Measurements from ENCODE around the gene LFNG. TPM values are rescaled to one million over a fixed set of nuclear protein-coding genes. Genes with fewer than 3 reads are reported as not detected.
A peak's percentile ranks its signal among the peaks of the same experiment; 100 is the strongest.

The LFNG gene
- total and polyA plus RNA-seq, 9 of the 15 experiments (the other 6 are each of a cell fraction or from before 2014, with no cell fraction given): 0.03 to 0.89 (median 0.25) TPM; not detected in 1

- no peak for TF ChIP-seq IFI16 (CRISPR knock-in tag; IDR thresholded peaks at IDR 0.05)
- TF ChIP-seq HNRNPK (IDR thresholded peaks at IDR 0.05; ENCODE audit: low read depth, low read length, poor library complexity, severe bottlenecking): no peak
- TF ChIP-seq CCAR2 (IDR thresholded peaks at IDR 0.05; ENCODE audit: low read depth, low read length): no peak
- peak; percentile 57; the same call in 1 of the 2 replicates for TF ChIP-seq ESRRA (IDR thresholded peaks at IDR 0.05; ENCODE audit: borderline replicate concordance, low read depth)
- TF ChIP-seq GATAD2A (IDR thresholded peaks at IDR 0.05): no peak
- no peak for TF ChIP-seq ZNF212 (CRISPR knock-in tag; IDR thresholded peaks at IDR 0.05)
- TF ChIP-seq NCOA4 (IDR thresholded peaks at IDR 0.05; ENCODE audit: partially characterized antibody): no peak
- no peak for TF ChIP-seq POLR2B (IDR thresholded peaks at IDR 0.05; ENCODE audit: low read depth, partially characterized antibody)
- TF ChIP-seq NONO (IDR thresholded peaks at IDR 0.05; ENCODE audit: low read depth in 2 of 2, low read length in 1 of 2): 0 out of 4 replicates have a peak, but pooled peaks of 1 of the 2 experiments have one; percentile 36
- no peak for TF ChIP-seq HDAC6 (IDR thresholded peaks at IDR 0.05; ENCODE audit: low read depth, low read length)
- TF ChIP-seq NR3C1 (CRISPR knock-in tag; IDR thresholded peaks at IDR 0.05): no peak
- TF ChIP-seq PKNOX1 (IDR thresholded peaks at IDR 0.05): no peak
- TF ChIP-seq ERF (CRISPR knock-in tag; IDR thresholded peaks at IDR 0.05): no peak
- no peak for TF ChIP-seq KLF16 (IDR thresholded peaks at IDR 0.05)
- no peak for TF ChIP-seq COPS2 (conservative IDR thresholded peaks at IDR 0.05)
- peak in 1 of 3 experiments; percentile 63 for TF ChIP-seq YY1 (IDR thresholded peaks at IDR 0.05; ENCODE audit: borderline replicate concordance in 1 of 3, control insufficient read depth in 1 of 3, extremely low read depth in 1 of 3, insufficient read depth in 3 of 3, insufficient read length in 1 of 3, insufficient replicate concordance in 2 of 3, low read depth in 1 of 3, low read length in 2 of 3)
- peak; percentile 61 for TF ChIP-seq CCNT2 (IDR thresholded peaks at IDR 0.05; ENCODE audit: borderline replicate concordance, extremely low read depth, insufficient read length, low read depth, low read length)
- TF ChIP-seq, protein P1, sequence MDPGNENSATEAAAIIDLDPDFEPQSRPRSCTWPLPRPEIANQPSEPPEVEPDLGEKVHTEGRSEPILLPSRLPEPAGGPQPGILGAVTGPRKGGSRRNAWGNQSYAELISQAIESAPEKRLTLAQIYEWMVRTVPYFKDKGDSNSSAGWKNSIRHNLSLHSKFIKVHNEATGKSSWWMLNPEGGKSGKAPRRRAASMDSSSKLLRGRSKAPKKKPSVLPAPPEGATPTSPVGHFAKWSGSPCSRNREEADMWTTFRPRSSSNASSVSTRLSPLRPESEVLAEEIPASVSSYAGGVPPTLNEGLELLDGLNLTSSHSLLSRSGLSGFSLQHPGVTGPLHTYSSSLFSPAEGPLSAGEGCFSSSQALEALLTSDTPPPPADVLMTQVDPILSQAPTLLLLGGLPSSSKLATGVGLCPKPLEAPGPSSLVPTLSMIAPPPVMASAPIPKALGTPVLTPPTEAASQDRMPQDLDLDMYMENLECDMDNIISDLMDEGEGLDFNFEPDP (CRISPR knock-in tag; IDR thresholded peaks at IDR 0.05): no peak
- TF ChIP-seq MAX (CRISPR knock-in tag; IDR thresholded peaks at IDR 0.05): no peak
- TF ChIP-seq HIVEP1 (CRISPR knock-in tag; IDR thresholded peaks at IDR 0.05): no peak
- TF ChIP-seq DIDO1 (tag; IDR thresholded peaks at IDR 0.05; ENCODE audit: low read depth): no peak
- TF ChIP-seq ZBTB26 (CRISPR knock-in tag; IDR thresholded peaks at IDR 0.05): no peak
- TF ChIP-seq MYC (IDR thresholded peaks at IDR 0.05; ENCODE audit: low read depth, low read length): peak; percentile 5; the same call in 1 of the 2 replicates
- no peak for TF ChIP-seq MYC (CRISPR knock-in tag; IDR thresholded peaks at IDR 0.05; ENCODE audit: borderline replicate concordance, low read depth)
- peak; percentile 88 for TF ChIP-seq SMARCA5 (IDR thresholded peaks at IDR 0.05)
- TF ChIP-seq GATA2 (CRISPR knock-in tag; IDR thresholded peaks at IDR 0.05): no peak
Measured at GRCh38 chr7:2558629-2559282, 39.2 kb downstream of the LFNG start, which contains the start of gene IQCE (continued).
